Osteoblast (primary cell): ENCODE results near the gene KBTBD4. TPM values are rescaled to one million over a fixed set of nuclear protein-coding genes. Genes with fewer than 3 reads are reported as not detected.

Source experiments
- DNase-seq: peaks from one replicate; pipeline ENCODE4 v3.0.0; 2011; ENCODE audit warnings: low spot score, mixed read lengths; ENCODE audit not compliant: insufficient read length; ENCODE audit errors: missing footprints
- H2AFZ ChIP-seq: 2 replicates; pipeline ENCODE4 v1.6.0; 2011; ENCODE audit warnings: mild to moderate bottlenecking, low read length
- H3K27ac ChIP-seq: 2 replicates; pipeline ENCODE4 v1.5.1; 2011; ENCODE audit warnings: mild to moderate bottlenecking, low read depth, low read length, moderate library complexity
- H3K27me3 ChIP-seq: 2 replicates; pipeline ENCODE4 v1.6.0; 2012; ENCODE audit warnings: mild to moderate bottlenecking, control low read depth, inconsistent platforms, low read length, moderate library complexity; ENCODE audit not compliant: insufficient read depth
- H3K36me3 ChIP-seq: 2 replicates; pipeline ENCODE4 v1.5.1; 2011; ENCODE audit warnings: mild to moderate bottlenecking, low read length, control low read depth, moderate library complexity; ENCODE audit not compliant: insufficient read depth
- H3K4me1 ChIP-seq: 2 replicates; pipeline ENCODE4 v1.5.1; 2011; ENCODE audit warnings: mild to moderate bottlenecking, low read length, control low read depth, moderate library complexity; ENCODE audit not compliant: insufficient read depth
- H3K4me2 ChIP-seq: 2 replicates; pipeline ENCODE4 v1.6.0; 2011; ENCODE audit warnings: mild to moderate bottlenecking, low read length; ENCODE audit not compliant: insufficient read depth
- H3K4me3 ChIP-seq: fragments of 200-600 bp; sonication (generic); 3 replicates; pipeline ENCODE4 v1.5.1; 2012; ENCODE audit warnings: mild to moderate bottlenecking, low read length, inconsistent platforms; ENCODE audit not compliant: insufficient read depth
- H3K79me2 ChIP-seq: 2 replicates; pipeline ENCODE4 v1.6.0; 2012; ENCODE audit warnings: mild to moderate bottlenecking, low read length, control low read depth, inconsistent platforms; ENCODE audit not compliant: insufficient read depth
- H3K9me3 ChIP-seq: 2 replicates; pipeline ENCODE4 v1.5.1; 2011; ENCODE audit warnings: low read depth, low read length, control low read depth
- H4K20me1 ChIP-seq: 2 replicates; pipeline ENCODE4 v1.6.0; 2012; ENCODE audit warnings: mild to moderate bottlenecking, low read length, control low read depth; ENCODE audit not compliant: insufficient read depth
- CTCF ChIP-seq: IDR thresholded peaks from 2 replicates; pipeline ENCODE4 v1.5.1; 2011; ENCODE audit warnings: mild to moderate bottlenecking, low read depth, low read length, moderate library complexity; ENCODE audit errors: extremely low read depth
- small RNA-seq: library from RNA; depleted of rRNA; stranded (forward); fragments of <200 nt; gene quantifications from one replicate; pipeline ENCODE3, GENCODE V24; 2012
- total RNA-seq: library from RNA; depleted of rRNA; stranded (reverse); fragments of >200 nt; gene quantifications from 2 replicates; pipeline ENCODE4 v1.2.3, GENCODE V29; 2012

The KBTBD4 gene
- total RNA-seq, 1 donor: 26.8 TPM

- Histone ChIP-seq H3K4me3 (peak overlapping the region; percentile 2), H4K20me1 (peaks cover 43% of the 10 kb centered on the region)
- DNase-seq: no peak
These were observed 54.4 kb downstream of the KBTBD4 start for GRCh38 chr11:47524291-47524874.

GRCh38 chr11:47523490-47524225 lies 55.1 kb downstream of the KBTBD4 start:
- Histone ChIP-seq H3K4me2 (peak overlapping the region; percentile 71), H3K79me2 (peaks cover 99% of the 10 kb centered on the region), H4K20me1 (peaks cover 44% of the 10 kb centered on the region), H3K27ac (peak overlapping the region; percentile 80), H3K36me3 (peaks cover 3% of the 10 kb centered on the region), H3K9me3 (no peaks in the 10 kb centered on the region), H3K27me3 (no peaks in the 10 kb centered on the region), H3K4me3 (peak overlapping the region; percentile 21), H2AFZ (no peak overlapping the region), H3K4me1 (peaks cover 32% of the 10 kb centered on the region)
- no peak for TF ChIP-seq CTCF
- DNase-seq: peak; percentile 87

More at GRCh38 chr11:47524291-47524874, 54.4 kb downstream of the KBTBD4 start:
- H3K36me3 ChIP-seq: peaks cover 3% of the 10 kb centered on the region
- H3K9me3 ChIP-seq: no peaks in the 10 kb centered on the region
- peaks cover 32% of the 10 kb centered on the region for H3K4me1 ChIP-seq
- TF ChIP-seq CTCF: no peak
- peak overlapping the region; percentile 80 for H3K27ac ChIP-seq
- H3K79me2 ChIP-seq: peaks cover 99% of the 10 kb centered on the region
- no peaks in the 10 kb centered on the region for H3K27me3 ChIP-seq
- peak overlapping the region; percentile 71 for H3K4me2 ChIP-seq
- H2AFZ ChIP-seq: no peak overlapping the region

Small RNAs within 50 kb of the gene (small RNA-seq; reads per million reads assigned to genes)
- not detected for gene RN7SL652P
- not detected for gene RNU5E-10P

Other genes starting within 250 kb of the KBTBD4 start
- not detected in 2 replicates for gene MYBPC3, start 226.3 kb downstream of the KBTBD4 start, total RNA-seq
- not detected in 2 replicates for gene SPI1, start 200.4 kb downstream of the KBTBD4 start, total RNA-seq
- 52.5 and 78.9 TPM in 2 replicates for gene SLC39A13, start 170.4 kb downstream of the KBTBD4 start, total RNA-seq
- gene PSMC3, start 152.5 kb downstream of the KBTBD4 start, total RNA-seq: 121 and 124 TPM in 2 replicates
- 0.29 and 0.36 TPM in 2 replicates for gene RAPSN, start 129.8 kb downstream of the KBTBD4 start, total RNA-seq
- gene CELF1, start 25.8 kb downstream of the KBTBD4 start, total RNA-seq: 136 and 148 TPM in 2 replicates
- gene PTPMT1, start 13.4 kb downstream of the KBTBD4 start, total RNA-seq: 67.5 and 80.7 TPM in 2 replicates
- gene NDUFS3, start 104 bp upstream of the KBTBD4 start, total RNA-seq: 55.0 and 56.9 TPM in 2 replicates
- gene FAM180B, start 7.7 kb upstream of the KBTBD4 start, total RNA-seq: not detected in 2 replicates
- 0.36 TPM in 1 of 2 replicates, not detected in the other for gene C1QTNF4, start 15.4 kb upstream of the KBTBD4 start, total RNA-seq
- 69.5 and 74.9 TPM in 2 replicates for gene MTCH2, start 63.6 kb upstream of the KBTBD4 start, total RNA-seq
- 2.2 and 2.4 TPM in 2 replicates for gene AGBL2, start 136.4 kb upstream of the KBTBD4 start, total RNA-seq
- gene FNBP4, start 188.4 kb upstream of the KBTBD4 start, total RNA-seq: 126 and 130 TPM in 2 replicates